Activated T-cell treated with anti-CD3 and anti-CD28 coated beads, Interleukin-2, amount 50 U/mL, for 48 hours (primary cell): ENCODE results near the gene FECH.

Experiments
- DNase-seq, 2 experiments: peaks; one replicate each; pipeline ENCODE4 v3.0.0-alpha.2; 2020

FECH gene

DNA sequence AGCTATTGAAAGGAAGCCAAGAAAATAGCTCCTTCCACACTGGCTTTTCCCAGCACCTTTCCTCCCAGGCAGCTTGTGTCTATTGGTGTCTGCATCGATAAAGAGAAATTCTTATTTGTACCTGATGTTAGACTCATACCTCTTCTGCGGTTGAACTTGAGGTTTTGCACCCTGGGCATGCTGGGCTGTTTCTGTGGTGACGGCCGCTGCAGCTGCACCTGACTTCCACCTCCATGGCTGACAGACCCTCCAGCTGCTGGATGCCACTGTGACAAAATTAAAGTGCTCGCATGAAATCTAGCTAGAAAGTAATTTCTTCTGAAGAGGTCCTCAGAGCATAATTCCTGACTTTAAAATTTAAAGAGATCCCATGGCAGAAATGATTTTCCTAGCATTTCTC, 6.6 kb downstream of the FECH start:
- DNase-seq, result no peak

DNA sequence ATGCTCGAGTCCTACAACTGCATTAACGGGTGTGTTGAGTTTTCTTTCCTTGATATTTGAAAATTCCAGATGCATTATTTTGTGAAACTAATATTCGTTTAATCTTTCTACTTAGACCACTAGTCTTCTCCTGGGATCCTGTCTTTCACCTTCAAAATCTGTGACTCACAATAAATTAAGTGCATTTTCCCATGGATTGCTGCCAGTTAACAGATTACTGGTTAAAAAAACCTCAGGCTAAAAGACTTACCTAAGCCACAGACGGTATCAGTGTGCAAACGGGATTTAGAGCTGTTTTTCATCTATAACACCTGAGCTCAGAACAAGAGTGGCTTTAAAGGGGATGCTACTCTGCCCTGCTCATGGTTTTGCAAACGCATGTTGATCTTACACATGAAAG, 10.2 kb downstream of the FECH start:
- no peak for DNase-seq

- DNase-seq, result no peak
Observed at GRCh38 chr18:57575542-57575941, 11.0 kb downstream of the FECH start.

DNA sequence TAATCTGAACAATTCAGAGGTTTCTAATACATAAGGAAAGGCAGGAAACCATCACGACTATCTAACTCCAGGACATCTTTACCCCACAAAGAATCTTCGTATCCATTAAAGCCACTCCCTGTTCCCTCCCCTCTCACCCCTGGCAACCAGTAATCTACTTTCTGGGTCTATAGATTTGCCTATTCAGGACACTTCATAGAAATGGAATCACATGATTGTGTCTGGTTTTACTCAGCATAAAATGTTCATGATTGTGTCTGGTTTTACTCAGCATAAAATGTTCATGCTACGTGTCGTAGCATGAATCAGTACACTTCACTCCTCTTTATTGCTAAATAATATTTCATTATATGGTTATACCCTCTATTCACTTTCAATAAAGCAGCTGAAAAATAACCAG, 11.6 kb downstream of the FECH start:
- DNase-seq, result no peak

DNA sequence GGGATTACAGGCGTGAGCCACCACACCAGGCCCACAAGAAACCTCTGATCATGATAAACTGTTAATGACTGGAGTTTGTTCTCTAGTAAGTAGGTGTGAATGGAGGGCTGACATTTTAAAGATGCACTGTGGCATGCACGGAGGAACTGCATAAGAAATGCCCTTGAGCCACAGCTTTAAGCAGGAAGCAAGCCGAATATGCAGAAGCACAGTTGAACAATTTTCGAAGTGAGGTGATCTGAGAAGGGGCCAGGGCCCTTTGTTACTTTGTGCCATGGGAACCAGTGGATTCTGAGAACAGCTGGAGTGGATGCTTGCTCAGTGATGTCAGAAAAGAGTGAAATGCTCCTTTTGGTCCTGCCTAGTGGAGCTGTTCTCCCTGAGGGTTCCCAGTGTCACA, 16.3 kb downstream of the FECH start:
- no peak for DNase-seq

DNA sequence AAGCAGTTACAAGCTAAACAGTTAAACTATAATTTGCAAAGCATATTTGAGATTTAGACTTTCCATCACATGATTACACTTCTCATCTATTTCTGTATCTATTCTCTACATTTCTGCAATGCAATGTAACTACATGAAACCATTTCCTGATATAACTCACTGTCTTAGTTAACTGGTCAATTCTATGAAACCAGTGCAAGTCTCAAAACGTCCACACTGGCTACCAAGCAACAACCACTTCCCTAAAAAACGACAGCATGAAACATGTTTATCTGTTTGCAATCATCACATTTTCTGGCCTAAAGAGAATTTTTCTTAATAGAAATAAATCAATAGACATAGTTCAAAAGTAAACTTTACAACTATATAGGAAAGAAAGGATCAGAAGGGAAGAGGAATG, 17.4 kb downstream of the FECH start:
- no peak for DNase-seq

- DNase-seq, result peak; percentile 22 to 30
Observed at GRCh38 chr18:57561728-57562423, 24.6 kb downstream of the FECH start.

GRCh38 chr18:57561261-57561660, 25.2 kb downstream of the FECH start:
- no peak for DNase-seq

GRCh38 chr18:57559314-57559713, 27.2 kb downstream of the FECH start:
- no peak for DNase-seq

DNA sequence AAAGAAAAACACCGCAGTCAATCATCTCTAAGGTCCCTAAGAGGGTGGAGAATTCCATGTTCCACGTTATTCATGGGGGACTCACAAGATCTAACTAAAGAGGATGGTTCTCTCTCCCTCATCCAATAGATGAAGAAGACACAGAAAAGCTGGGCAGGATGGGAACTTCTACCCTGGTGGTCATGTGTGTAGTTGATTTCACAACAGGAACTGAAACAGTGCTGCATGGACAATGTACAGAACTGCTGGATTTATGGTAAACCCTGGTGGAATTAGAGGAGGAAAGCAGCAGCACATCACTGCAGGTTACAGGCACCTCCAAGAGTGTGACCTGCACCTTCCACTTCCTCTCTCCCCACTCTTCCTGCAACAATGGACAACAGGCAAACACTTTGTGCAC, 31.4 kb downstream of the FECH start:
- DNase-seq, result no peak

DNA sequence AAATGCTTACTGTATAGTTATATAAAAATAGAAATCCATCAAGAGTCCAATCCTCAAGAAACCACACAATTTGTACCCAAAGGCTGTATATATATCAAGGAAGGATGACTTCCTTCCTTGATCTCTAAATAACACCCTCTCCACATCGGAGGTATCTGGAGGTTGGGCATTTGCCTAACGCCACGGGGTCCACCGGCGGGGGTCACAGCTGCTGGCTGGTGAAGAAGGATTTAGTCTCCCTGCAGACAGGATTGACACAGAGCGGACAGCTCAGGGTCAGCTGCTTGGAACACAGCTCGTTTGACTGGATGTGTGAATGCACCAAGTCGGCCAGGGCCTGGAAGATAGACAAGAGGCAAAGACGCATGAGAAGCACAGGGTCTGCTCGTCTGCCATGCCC, 36.0 kb downstream of the FECH start:
- no peak for DNase-seq

GRCh38 chr18:57547260-57547659, 39.2 kb downstream of the FECH start:
- no peak for DNase-seq

DNA sequence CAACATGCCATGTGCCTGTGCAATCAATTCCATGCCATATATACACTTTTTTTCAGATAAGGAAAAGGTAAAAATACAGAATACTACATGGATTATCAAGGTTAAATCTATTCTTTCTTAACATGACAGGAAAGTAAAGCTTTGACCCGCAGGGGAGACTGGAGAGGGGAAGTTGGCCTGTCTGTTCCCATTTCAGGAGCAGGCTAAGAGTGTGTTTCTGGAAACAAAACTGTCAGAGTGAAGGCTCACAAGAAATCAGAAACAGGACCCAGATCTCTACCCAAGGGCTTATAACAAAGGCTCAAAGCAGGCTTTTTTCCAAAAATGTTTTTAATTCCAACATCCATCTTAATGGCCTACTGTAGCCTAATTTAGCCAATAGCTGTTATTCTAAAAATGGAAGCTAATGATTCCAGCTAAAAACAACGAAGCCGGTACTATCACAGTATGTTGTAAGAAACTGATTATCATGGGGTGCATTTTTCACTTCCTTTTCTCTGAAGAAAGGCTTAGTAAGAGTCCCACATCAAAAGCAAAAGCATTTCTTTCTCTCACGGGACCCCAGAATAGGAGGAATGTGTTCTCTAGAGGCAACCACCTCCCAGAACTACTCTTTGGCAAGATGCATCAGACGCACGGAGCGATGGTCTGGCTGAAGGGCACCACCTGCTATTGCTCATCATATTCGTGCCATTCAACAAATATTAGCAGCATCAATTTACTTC, 41.4 kb downstream of the FECH start:
- no peak for DNase-seq

GRCh38 chr18:57543560-57543959, 42.9 kb downstream of the FECH start:
- DNase-seq, result no peak

DNA sequence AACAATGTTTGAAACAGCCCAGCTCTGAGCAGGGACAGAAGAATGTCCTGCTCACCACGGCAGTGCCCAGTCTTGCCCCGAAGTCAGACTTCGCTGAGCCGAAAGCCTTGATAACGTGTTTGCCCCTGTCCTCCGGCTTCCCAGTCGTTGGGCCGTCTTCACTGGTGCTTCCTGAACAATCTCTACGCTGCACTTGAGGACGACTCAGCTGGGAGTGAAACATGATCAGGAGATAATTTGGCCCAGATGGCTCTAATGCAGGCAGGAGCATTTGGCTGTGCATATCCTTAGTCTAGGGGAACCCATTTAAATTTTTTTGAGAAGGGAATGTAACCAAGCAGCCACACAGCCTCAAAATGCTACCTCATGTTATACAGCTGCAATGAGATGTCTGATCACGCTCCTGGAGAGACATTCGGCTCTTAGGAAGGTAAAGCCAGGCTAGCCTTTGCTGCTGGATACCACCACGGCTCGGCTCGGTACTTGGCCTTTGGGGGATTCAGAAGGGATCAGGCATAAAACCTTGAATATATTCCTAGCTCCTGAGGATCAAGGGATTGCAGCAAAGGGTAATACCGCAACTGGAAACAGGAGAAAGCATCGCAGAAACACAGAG, 43.6 kb downstream of the FECH start:
- DNase-seq, result no peak

DNA sequence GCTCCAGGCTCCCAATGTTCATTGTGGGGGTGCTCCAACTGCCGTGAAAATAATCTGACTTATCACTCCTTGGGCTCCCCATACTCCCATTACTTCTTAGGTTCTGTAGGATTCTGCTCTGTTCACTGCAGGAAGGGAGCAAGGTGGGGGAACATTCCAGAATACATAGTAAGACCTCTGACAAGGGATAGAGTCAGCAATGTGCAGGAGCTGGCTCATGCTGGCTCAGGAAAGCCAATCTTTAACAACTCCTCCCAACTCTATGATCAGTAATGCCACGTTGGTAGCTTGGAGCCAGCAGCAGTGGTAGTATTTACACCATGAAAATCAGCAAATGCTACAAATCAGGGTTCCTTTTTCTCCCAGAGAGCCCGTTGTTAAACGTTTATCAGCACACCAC, 44.4 kb downstream of the FECH start:
- DNase-seq, result no peak

- no peak for DNase-seq
Observed at GRCh38 chr18:57539702-57540101, 46.8 kb downstream of the FECH start.

DNA sequence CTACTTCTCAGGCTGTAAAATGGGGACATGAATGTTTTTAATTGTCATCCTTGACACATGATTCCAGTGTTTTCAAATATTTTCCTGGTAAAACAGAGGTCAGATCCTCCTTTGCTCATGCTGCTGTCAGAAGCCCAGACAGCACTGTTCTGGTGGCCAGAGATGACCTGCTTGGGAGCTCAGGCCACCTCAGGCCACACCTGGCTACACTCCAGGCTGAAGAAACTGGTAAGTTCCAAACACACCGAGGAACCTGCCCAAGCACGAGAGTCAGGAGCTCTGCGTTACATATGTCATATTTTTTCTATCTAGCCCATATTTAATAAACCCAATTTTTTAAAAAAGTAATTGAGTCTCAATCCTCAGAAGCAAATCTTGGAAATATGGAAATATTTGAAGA, 47.9 kb downstream of the FECH start:
- no peak for DNase-seq

- no peak for DNase-seq
Observed at GRCh38 chr18:57534511-57534909, 52.0 kb downstream of the FECH start.

DNA sequence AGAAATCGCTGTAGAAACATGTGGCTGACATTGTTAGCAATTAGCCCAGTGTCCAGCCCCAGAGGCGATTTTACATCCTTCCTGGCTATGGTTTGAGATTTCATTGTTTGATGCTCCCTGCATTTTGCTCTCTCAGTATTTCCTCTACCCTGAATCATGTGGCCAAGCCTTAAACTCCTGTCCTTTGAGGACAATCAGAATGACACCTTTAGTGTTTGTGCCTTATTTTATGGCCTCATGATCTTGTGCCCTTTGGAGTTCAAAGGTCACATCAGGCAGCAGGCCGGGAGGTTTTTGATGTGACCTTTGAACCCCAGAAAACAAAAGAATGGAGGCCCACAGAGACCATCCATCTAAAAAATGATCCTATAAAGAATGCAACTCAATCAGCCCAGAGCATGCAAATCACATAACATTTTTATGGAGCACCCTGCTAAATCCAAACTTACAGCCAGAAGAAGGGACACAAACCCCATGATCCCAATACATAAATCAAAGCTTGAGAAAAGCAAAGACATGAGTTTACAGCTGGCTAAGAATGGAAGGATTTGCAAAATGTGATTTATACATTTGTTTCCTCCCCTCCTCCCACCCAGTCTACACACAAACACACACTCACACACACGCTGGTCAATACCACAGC, 52.5 kb downstream of the FECH start:
- DNase-seq, result no peak

GRCh38 chr18:57533006-57533867, 53.3 kb downstream of the FECH start:
- no peak for DNase-seq

DNA sequence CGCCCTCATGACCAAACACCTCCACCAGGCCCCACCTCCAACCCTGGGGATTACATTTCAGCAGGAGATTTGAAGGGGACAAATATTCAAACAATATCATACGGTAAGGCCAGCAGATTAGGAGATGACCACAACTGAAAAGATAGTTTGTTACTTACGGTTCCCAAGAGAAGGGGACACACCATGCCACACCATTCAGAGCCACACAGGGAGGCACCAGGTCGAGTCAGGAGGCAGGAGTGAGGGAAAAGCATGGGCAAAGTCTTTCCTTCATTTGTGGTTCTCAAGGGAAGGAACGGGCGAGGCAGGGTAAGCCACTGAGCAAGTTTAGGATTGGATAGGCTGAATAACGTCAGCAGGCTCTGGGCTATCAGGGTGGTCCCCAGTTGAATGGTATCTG, 57.4 kb downstream of the FECH start:
- no peak for DNase-seq
